ENCODE results near the gene VPS16. TPM values are rescaled to one million over a fixed set of nuclear protein-coding genes. Genes with fewer than 3 reads are reported as not detected.

The VPS16 gene
- total and polyA plus RNA-seq, 2 of the 8 experiments (the other 6 are each of a cell fraction or from before 2014, with no cell fraction given) = 23.8 to 25.9 TPM

DNA sequence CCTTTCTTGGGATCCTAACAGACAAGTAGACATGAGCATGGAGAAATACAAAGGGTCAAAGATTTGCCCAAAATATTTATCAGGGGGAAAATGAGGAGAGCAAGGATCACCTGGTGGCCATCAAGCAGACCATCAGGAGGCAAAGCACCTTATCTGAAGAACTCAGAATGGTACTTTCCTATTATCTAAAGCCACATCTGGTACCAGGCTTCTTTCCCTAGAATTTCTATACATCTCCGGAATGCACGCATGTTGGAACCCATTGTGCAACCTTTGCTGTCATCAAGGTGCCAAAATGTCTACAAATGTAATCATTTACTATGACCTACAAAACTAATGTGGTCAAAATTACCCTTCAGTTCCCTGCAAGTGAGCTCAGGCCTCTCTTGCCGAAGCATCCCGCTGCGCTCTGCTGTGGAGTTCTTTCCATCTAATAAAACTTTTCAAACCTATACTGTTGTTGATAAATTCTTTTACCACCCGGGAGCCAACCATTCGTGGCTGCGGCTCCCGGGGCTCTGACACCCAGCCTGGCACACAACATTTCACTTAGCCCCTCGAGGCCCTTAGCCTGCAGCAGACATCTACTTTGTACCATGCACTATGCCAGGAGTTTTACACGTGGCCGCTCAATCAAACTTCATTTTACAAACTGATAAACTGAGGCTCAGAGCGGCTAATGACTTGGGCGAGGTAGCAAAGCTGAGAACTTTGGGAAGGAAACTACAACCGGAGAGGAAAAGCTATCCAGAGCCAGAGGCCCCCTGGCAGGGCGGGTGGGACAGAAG, 36.3 kb upstream of the VPS16 start:
- Histone ChIP-seq H2BK15ac (ENCODE audit: low read length) (no peak overlapping the region), H4K91ac (replicated peaks; ENCODE audit: insufficient read length, low read length) (no peak overlapping the region), H3K4ac (replicated peaks; ENCODE audit: insufficient read length, low read depth, low read length) (no peak overlapping the region)

More for the DNA sequence above, 36.3 kb upstream of the VPS16 start:
- H3K56ac ChIP-seq (replicated peaks; ENCODE audit: insufficient read length, low read depth, low read length) = no peak overlapping the region
- H3K27ac ChIP-seq (ENCODE audit: low read depth, low read length) = no peak overlapping the region
- no peak overlapping the region for H2AFZ ChIP-seq (ENCODE audit: low read length)
- peak overlapping the region in 3 of 4 experiments; percentile 21 to 52 (median 28); a peak in 3 of 8 replicates for H3K4me3 ChIP-seq (ENCODE audit: extremely low read depth in 1 of 4, insufficient read depth in 2 of 4, low read depth in 3 of 4, low read length in 4 of 4)
- peaks cover 0 to 26% (median 14%) of the 10 kb centered on the region in 4 experiments; a peak in 6 of 7 replicates for H3K4me1 ChIP-seq (replicated peaks in 1 of 4; ENCODE audit: control insufficient read depth in 3 of 4, insufficient read depth in 4 of 4, low read length in 3 of 4)
- H3K79me2 ChIP-seq (ENCODE audit: control insufficient read depth in 1 of 2, insufficient read depth in 2 of 2, low read length in 2 of 2) = no peaks in the 10 kb centered on the region
- no peak overlapping the region for H3K18ac ChIP-seq (ENCODE audit: extremely low read depth, low read length)
- no peak overlapping the region for H2AK5ac ChIP-seq (ENCODE audit: low read depth, low read length)
- H2BK120ac ChIP-seq (replicated peaks; ENCODE audit: low read depth, low read length) = no peak overlapping the region
- POLR2A ChIA-PET (ENCODE audit: partially characterized antibody) = interaction anchor here (1.9 kb wide), 1 partner anchor 148 kb away, joined by 6 read pairs; no protein-coding TSS in a partner anchor
- no peak overlapping the region for H4K5ac ChIP-seq (ENCODE audit: insufficient read length, low read depth, low read length)
- no peak overlapping the region for H2BK5ac ChIP-seq (ENCODE audit: low read depth, low read length)
- no peak overlapping the region for H2BK12ac ChIP-seq (ENCODE audit: low read depth, low read length)
- no peak overlapping the region for H2BK20ac ChIP-seq (ENCODE audit: low read length)
- no peaks in the 10 kb centered on the region for H3K9me3 ChIP-seq (ENCODE audit: insufficient read depth in 2 of 2, low read depth in 1 of 2, low read length in 1 of 2)
- H3K27me3 ChIP-seq (replicated peaks in 1 of 4; ENCODE audit: control insufficient read depth in 3 of 4, extremely low read depth in 1 of 4, insufficient read depth in 3 of 4, low read length in 3 of 4) = peaks cover 41 to 71% (median 66%) of the 10 kb centered on the region in 4 experiments
- CTCF ChIA-PET (ENCODE audit: partially characterized antibody) = interaction anchor here (1.1 to 1.5 kb wide), 2 partner anchors 12 to 23 kb away, joined by 3 read pairs; partner anchors contain the start of gene TMEM239
- no peak overlapping the region for H3K23ac ChIP-seq (ENCODE audit: insufficient read length)
- H3K79me1 ChIP-seq (ENCODE audit: low read depth, low read length) = no peaks in the 10 kb centered on the region; the same call in 1 of the 2 replicates
- 47% methylated on average over 14 of the region's 16 CpGs; no CpG with 5 or more reads in 1 of the 2 experiments for WGBS, 2 experiments (ENCODE audit: extremely low coverage in 1 of 2, insufficient coverage in 1 of 2, insufficient read length in 1 of 2, insufficient replicate concordance in 2 of 2, low coverage in 1 of 2, low lambda C conversion rate in 2 of 2, missing lambda C conversion rate in 1 of 2)
- no peaks in the 10 kb centered on the region for H3K36me3 ChIP-seq (ENCODE audit: control insufficient read depth in 2 of 4, insufficient read depth in 4 of 4, low read length in 3 of 4)
- FAIRE-seq = no peak
- H3K23me2 ChIP-seq (ENCODE audit: low read depth, low read length) = peaks cover 17% of the 10 kb centered on the region
- H3K4me2 ChIP-seq (ENCODE audit: insufficient read depth in 1 of 2, low read depth in 2 of 2, low read length in 2 of 2) = peak overlapping the region; percentile 78 to 79; a peak in 3 of 4 replicates
- no peak for TF ChIP-seq PHF8 (conservative IDR thresholded peaks at IDR 0.05; ENCODE audit: low read depth, low read length)
- no peak for TF ChIP-seq ZNF274 (IDR thresholded peaks at IDR 0.05; ENCODE audit: borderline replicate concordance, extremely low read depth, low read length)
- H3K9ac ChIP-seq (replicated peaks in 1 of 4; ENCODE audit: extremely low read depth in 1 of 4, low read depth in 3 of 4, low read length in 3 of 4) = no peak overlapping the region
- H3K14ac ChIP-seq (ENCODE audit: insufficient read length) = no peak overlapping the region
- no peak overlapping the region; the same call in 1 of the 2 replicates for H4K8ac ChIP-seq (ENCODE audit: extremely low read depth, insufficient read depth, low read length)
- DNase-seq (ENCODE audit: low read depth in 1 of 2, low spot score in 2 of 2) = no peak
- peaks cover 0 to 4% of the 10 kb centered on the region in 2 experiments for H4K20me1 ChIP-seq (replicated peaks in 1 of 2; ENCODE audit: control insufficient read depth in 1 of 2, insufficient read depth in 2 of 2, low read length in 2 of 2)
